Sigmoid colon (tissue), 4 donors: ENCODE data around the gene GABRD.

Experiments
- EP300 ChIP-seq, 4 donors: sonication (generic); formaldehyde crosslinking; IDR thresholded peaks; one replicate each; pipeline ENCODE4 v1.6.1; 2017; ENCODE audit warnings: antibody characterized with exemption in 4 of 4
- TF ChIP-seq, protein P1 (sequence below), 4 experiments: fragments of 450-650 bp in 3 of 4; fragments of 200-600 bp in 1 of 4; IDR thresholded peaks; one replicate each; pipeline ENCODE4 v1.5.1; 2016 to 2019; ENCODE audit warnings: antibody characterized with exemption in 4 of 4, mild to moderate bottlenecking in 3 of 4, moderate library complexity in 2 of 4

DNA sequence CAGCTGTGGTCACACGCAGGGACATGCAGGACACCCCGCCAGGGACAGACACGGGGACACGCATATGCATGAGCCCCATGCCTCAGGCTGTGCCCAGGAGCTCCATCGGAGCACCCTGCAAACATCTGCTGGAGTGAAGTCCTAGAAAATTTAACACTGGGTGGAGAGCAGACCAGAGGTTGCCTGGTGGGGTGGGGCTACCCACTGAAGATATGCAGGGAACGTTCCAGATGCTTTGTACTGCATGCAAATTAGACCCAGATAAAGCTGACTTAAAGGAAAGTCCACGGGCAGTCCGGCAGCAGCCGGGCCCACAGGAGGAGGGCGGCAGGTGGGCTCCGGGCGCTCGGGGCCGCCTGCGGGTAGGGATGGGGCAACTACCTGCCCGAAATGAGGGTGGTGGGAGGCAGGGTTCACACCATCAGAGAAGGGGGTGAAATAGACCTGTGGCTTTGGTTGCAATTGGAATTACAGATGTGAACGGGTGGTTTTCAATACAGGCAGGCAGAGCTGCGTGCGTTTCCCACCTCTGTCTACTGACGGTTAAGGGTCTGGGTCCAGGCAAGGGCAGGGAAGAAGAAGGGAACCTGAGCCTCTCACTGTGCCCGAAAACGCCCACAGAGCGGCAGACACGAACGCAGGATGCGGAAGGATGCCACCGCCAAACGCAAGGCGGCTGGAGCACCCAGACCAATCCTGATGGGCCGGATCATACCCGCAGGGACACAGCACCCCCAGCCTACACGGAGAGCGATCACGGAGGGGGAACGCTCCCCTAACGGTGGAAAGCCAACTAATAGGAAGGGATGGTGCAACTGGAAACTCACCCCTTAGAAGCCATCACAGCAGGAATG, 36.5 kb upstream of the GABRD start:
- TF ChIP-seq EP300 (IDR thresholded peaks at IDR 0.05), result no peak
- TF ChIP-seq, protein P1, sequence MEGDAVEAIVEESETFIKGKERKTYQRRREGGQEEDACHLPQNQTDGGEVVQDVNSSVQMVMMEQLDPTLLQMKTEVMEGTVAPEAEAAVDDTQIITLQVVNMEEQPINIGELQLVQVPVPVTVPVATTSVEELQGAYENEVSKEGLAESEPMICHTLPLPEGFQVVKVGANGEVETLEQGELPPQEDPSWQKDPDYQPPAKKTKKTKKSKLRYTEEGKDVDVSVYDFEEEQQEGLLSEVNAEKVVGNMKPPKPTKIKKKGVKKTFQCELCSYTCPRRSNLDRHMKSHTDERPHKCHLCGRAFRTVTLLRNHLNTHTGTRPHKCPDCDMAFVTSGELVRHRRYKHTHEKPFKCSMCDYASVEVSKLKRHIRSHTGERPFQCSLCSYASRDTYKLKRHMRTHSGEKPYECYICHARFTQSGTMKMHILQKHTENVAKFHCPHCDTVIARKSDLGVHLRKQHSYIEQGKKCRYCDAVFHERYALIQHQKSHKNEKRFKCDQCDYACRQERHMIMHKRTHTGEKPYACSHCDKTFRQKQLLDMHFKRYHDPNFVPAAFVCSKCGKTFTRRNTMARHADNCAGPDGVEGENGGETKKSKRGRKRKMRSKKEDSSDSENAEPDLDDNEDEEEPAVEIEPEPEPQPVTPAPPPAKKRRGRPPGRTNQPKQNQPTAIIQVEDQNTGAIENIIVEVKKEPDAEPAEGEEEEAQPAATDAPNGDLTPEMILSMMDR (IDR thresholded peaks at IDR 0.05), result no peak
